B cell (primary cell): Measurements from ENCODE around the gene FUT3. TPM values are rescaled to one million over a fixed set of nuclear protein-coding genes. Genes with fewer than 3 reads are reported as not detected.

Experiments
- ATAC-seq: fragments of 200-7000 bp; cut with Tn5 transposase; one replicate; pipeline ENCODE4 v1.10.0; 2021; ENCODE audit warnings: low read depth, mild to moderate bottlenecking, moderate number of reproducible peaks, moderate library complexity
- CTCF ChIA-PET: fragments of 350-600 bp; sonication (Branson Sonifier 250); formaldehyde crosslinking; loops from one replicate; lab custom pipeline; 2021; ENCODE audit warnings: antibody characterized with exemption, inconsistent platforms; lab: Charles Lee
- POLR2A ChIA-PET: fragments of 350-600 bp; sonication (Branson Sonifier 250); formaldehyde crosslinking; loops from one replicate; lab custom pipeline; 2021; ENCODE audit warnings: antibody characterized with exemption; lab: Charles Lee
- DNase-seq: peaks from one replicate; pipeline ENCODE4 v3.0.0; 2013
- H2AFZ ChIP-seq: 2 replicates; pipeline ENCODE4 v1.6.1; 2012; ENCODE audit warnings: mild to moderate bottlenecking, low read depth, low read length; ENCODE audit not compliant: insufficient read depth, poor library complexity, severe bottlenecking
- H3K27ac ChIP-seq, 2 donors: 1 replicate in 1 of 2; 2 replicates in 1 of 2; pipeline ENCODE4 v1.5.1; 2012 to 2013; ENCODE audit warnings: low read length in 2 of 2, mild to moderate bottlenecking in 2 of 2, moderate library complexity in 1 of 2
- H3K27me3 ChIP-seq, 4 experiments: fragments of 200-600 bp in 1 of 4; sonication (generic) in 1 of 4; replicated peaks in 1 of 4; 1 replicate in 2 of 4; 2 replicates in 2 of 4; pipeline versions ENCODE4 v1.6.1 to v1.7.0; 2013 to 2016; ENCODE audit warnings: low read length in 3 of 4, mild to moderate bottlenecking in 2 of 4, mixed read lengths in 1 of 4, moderate library complexity in 1 of 4; ENCODE audit not compliant: insufficient read depth in 4 of 4, control insufficient read depth in 3 of 4; ENCODE audit errors: control extremely low read depth in 1 of 4
- H3K36me3 ChIP-seq, 2 experiments: replicated peaks in 1 of 2; 1 replicate in 1 of 2; 2 replicates in 1 of 2; pipeline versions ENCODE4 v1.6.1 to v1.7.1; 2013; ENCODE audit warnings: low read length in 1 of 2; ENCODE audit not compliant: insufficient read depth in 2 of 2, control insufficient read depth in 1 of 2; ENCODE audit errors: control extremely low read depth in 1 of 2, extremely low read depth in 1 of 2
- H3K4me1 ChIP-seq, 2 donors: fragments of 200-600 bp in 1 of 2; sonication (generic) in 1 of 2; 1 replicate in 1 of 2; 2 replicates in 1 of 2; pipeline versions ENCODE4 v1.5.1 to v1.6.1; 2013 to 2017; ENCODE audit warnings: low read length in 2 of 2; ENCODE audit not compliant: control insufficient read depth in 2 of 2, insufficient read depth in 2 of 2
- H3K4me2 ChIP-seq: replicated peaks from 2 replicates; pipeline ENCODE3; 2012; ENCODE audit warnings: mild to moderate bottlenecking, low read depth, low read length; ENCODE audit not compliant: poor library complexity, severe bottlenecking
- H3K4me3 ChIP-seq, 5 experiments: fragments of 200-600 bp in 1 of 5; sonication (generic) in 1 of 5; 1 replicate in 3 of 5; 2 replicates in 2 of 5; pipeline versions ENCODE4 v1.5.1 to v1.7.0; 2011 to 2016; ENCODE audit warnings: low read length in 4 of 5, mild to moderate bottlenecking in 4 of 5, low read depth in 2 of 5, control low read depth in 1 of 5, moderate library complexity in 1 of 5; ENCODE audit not compliant: insufficient read depth in 1 of 5; ENCODE audit errors: control extremely low read depth in 1 of 5, extremely low read depth in 1 of 5
- H3K79me2 ChIP-seq: fragments of 200-600 bp; sonication (generic); one replicate; pipeline ENCODE4 v1.6.0; 2016; ENCODE audit warnings: low read length; ENCODE audit not compliant: control insufficient read depth, insufficient read depth
- H3K9ac ChIP-seq: fragments of 200-600 bp; sonication (generic); 2 replicates; pipeline ENCODE4 v1.6.1; 2017; ENCODE audit warnings: mild to moderate bottlenecking, low read length, moderate library complexity
- H3K9me3 ChIP-seq, 3 donors: one replicate each; pipeline versions ENCODE4 v1.6.1 to v1.7.1; 2013; ENCODE audit warnings: low read length in 2 of 3; ENCODE audit not compliant: control insufficient read depth in 2 of 3, insufficient read depth in 1 of 3; ENCODE audit errors: control extremely low read depth in 1 of 3
- H4K20me1 ChIP-seq: 2 replicates; pipeline ENCODE4 v1.6.0; 2012; ENCODE audit warnings: mild to moderate bottlenecking, low read length; ENCODE audit not compliant: insufficient read depth, control insufficient read depth, poor library complexity, severe bottlenecking
- H3K27ac Mint-ChIP-seq: one replicate; pipeline ENCODE4 v1.8.0; 2021; ENCODE audit warnings: mixed read lengths
- H3K27me3 Mint-ChIP-seq: one replicate; pipeline ENCODE4 v1.8.0; 2021; ENCODE audit warnings: mixed read lengths
- H3K4me1 Mint-ChIP-seq: one replicate; pipeline ENCODE4 v1.8.0; 2021; ENCODE audit warnings: mixed read lengths
- H3K4me3 Mint-ChIP-seq: one replicate; pipeline ENCODE4 v1.8.0; 2021; ENCODE audit warnings: mixed read lengths
- H3K9me3 Mint-ChIP-seq: one replicate; pipeline ENCODE4 v1.8.0; 2022; ENCODE audit warnings: mixed read lengths; ENCODE audit not compliant: insufficient read depth
- EZH2 ChIP-seq: IDR thresholded peaks from 2 replicates; pipeline ENCODE4 v1.6.1; 2012; ENCODE audit warnings: borderline replicate concordance, low read depth, mild to moderate bottlenecking, moderate library complexity, low read length; ENCODE audit not compliant: insufficient read depth, poor library complexity, severe bottlenecking
- WGBS: methylation state at CpG from one replicate; pipeline ENCODE4 v1.1.5; 2013; ENCODE audit warnings: missing lambda C conversion rate; ENCODE audit not compliant: insufficient coverage; 5-methylcytosine and 5-hydroxymethylcytosine counted together
- intact Hi-C: fragments of 100-400 bp; cut with micrococcal nuclease; formaldehyde crosslinking; loops from one replicate; pipeline ENCODE4 v1.10.0; 2022
- polyA plus RNA-seq: library from polyadenylated mRNA; depleted of rRNA; stranded (reverse); fragments of >200 nt; gene quantifications from 2 replicates; pipeline ENCODE4 v1.2.3, GENCODE V29; 2012
- total RNA-seq, 2 donors: library from RNA; stranded (reverse); fragments of 120-200 nt in 1 of 2; gene quantifications; 1 replicate in 1 of 2; 2 replicates in 1 of 2; pipeline versions ENCODE4 v1.2.3 to v1.2.4, GENCODE V29; 2013 to 2022
- TF ChIP-seq, protein P1 (sequence below): fragments of 200-600 bp; IDR thresholded peaks from one replicate; pipeline ENCODE4 v1.8.0; 2022; ENCODE audit warnings: antibody characterized with exemption, mild to moderate bottlenecking

Gene FUT3
- total and polyA plus RNA-seq, 2 donors (not counting 1 experiment from before 2014, with no cell fraction given): not detected

GRCh38 chr19:5814123-5814851 lies 37.0 kb downstream of the FUT3 start:
- H3K4me3 ChIP-seq: no peak overlapping the region
- H3K4me1 ChIP-seq: no peaks in the 10 kb centered on the region
- DNase-seq (no peak), ATAC-seq (no peak)
- TF ChIP-seq, protein P1, sequence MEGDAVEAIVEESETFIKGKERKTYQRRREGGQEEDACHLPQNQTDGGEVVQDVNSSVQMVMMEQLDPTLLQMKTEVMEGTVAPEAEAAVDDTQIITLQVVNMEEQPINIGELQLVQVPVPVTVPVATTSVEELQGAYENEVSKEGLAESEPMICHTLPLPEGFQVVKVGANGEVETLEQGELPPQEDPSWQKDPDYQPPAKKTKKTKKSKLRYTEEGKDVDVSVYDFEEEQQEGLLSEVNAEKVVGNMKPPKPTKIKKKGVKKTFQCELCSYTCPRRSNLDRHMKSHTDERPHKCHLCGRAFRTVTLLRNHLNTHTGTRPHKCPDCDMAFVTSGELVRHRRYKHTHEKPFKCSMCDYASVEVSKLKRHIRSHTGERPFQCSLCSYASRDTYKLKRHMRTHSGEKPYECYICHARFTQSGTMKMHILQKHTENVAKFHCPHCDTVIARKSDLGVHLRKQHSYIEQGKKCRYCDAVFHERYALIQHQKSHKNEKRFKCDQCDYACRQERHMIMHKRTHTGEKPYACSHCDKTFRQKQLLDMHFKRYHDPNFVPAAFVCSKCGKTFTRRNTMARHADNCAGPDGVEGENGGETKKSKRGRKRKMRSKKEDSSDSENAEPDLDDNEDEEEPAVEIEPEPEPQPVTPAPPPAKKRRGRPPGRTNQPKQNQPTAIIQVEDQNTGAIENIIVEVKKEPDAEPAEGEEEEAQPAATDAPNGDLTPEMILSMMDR: no peak
- no peak for TF ChIP-seq EZH2
- WGBS: 71% methylated on average over 7 of the region's 9 CpGs
- no peak overlapping the region for H3K4me3 Mint-ChIP-seq
- H4K20me1 ChIP-seq: no peaks in the 10 kb centered on the region
- no peak overlapping the region for H3K27ac Mint-ChIP-seq
- no peaks in the 10 kb centered on the region for H3K79me2 ChIP-seq
- ChIA-PET POLR2A (no interaction called here), CTCF (interaction anchor here (1.3 kb wide), 1 partner anchor 10 kb away, joined by 4 read pairs; the partner anchor contains the start of gene NRTN)
- H3K27me3 Mint-ChIP-seq: peaks cover 13% of the 10 kb centered on the region
- H3K9me3 ChIP-seq: peaks cover 0 to 9% (median 0%) of the 10 kb centered on the region in 3 donors
- no peak overlapping the region for H2AFZ ChIP-seq
- no peak overlapping the region for H3K9ac ChIP-seq
- no peaks in the 10 kb centered on the region for H3K9me3 Mint-ChIP-seq
- no peak overlapping the region for H3K4me2 ChIP-seq
- no peaks in the 10 kb centered on the region for H3K4me1 Mint-ChIP-seq
- intact Hi-C loops: no loop called here
- H3K36me3 ChIP-seq: no peaks in the 10 kb centered on the region
- no peaks in the 10 kb centered on the region for H3K27me3 ChIP-seq
- H3K27ac ChIP-seq: no peak overlapping the region

DNA sequence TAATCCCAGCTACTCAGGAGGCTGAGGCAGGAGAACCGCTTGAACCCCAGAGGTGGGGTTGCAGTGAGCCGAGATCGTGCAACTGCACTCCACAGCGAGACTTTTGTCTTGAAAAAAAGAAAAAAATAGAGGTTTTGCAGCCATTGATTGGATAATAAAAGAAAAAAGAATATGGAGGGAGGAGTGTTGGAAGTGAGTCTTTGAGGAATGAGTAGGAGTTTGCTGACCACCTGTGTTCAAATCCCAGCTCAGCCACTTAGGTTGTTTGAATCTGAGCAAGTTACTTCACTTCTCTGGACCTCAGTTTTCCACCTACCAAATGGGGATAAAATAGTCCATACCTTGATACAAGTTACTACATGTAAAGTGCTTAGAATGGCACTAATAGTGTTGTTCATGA lies 40.1 kb downstream of the FUT3 start:
- no peaks in the 10 kb centered on the region for H3K36me3 ChIP-seq
- Mint-ChIP-seq H3K27ac (no peak overlapping the region), H3K4me1 (no peaks in the 10 kb centered on the region), H3K4me3 (no peak overlapping the region), H3K27me3 (no peaks in the 10 kb centered on the region), H3K9me3 (no peaks in the 10 kb centered on the region)
- H3K4me2 ChIP-seq: no peak overlapping the region
- ChIA-PET POLR2A (no interaction called here), CTCF (no interaction called here)
- peaks cover 0 to under 1% (median 0%) of the 10 kb centered on the region in 4 experiments for H3K27me3 ChIP-seq
- DNase-seq (no peak), ATAC-seq (no peak)
- no peak overlapping the region for H3K9ac ChIP-seq
- intact Hi-C loops: no loop called here
- peaks cover 0 to 13% (median 0%) of the 10 kb centered on the region in 3 donors for H3K9me3 ChIP-seq
- TF ChIP-seq EZH2: no peak
- TF ChIP-seq, protein P1: no peak
- whole genome bisulfite sequencing: 97% methylated on average over 4 of the region's 4 CpGs
- H2AFZ ChIP-seq: no peak overlapping the region
- H3K27ac ChIP-seq: no peak overlapping the region
- no peak overlapping the region for H3K4me3 ChIP-seq
- H3K4me1 ChIP-seq: no peaks in the 10 kb centered on the region
- no peaks in the 10 kb centered on the region for H3K79me2 ChIP-seq
- H4K20me1 ChIP-seq: no peaks in the 10 kb centered on the region
